Astrocyte (in vitro differentiated cells and primary cell): Measurements from ENCODE around the gene GPC5.

Experiments
- EZH2 ChIP-seq: IDR thresholded peaks from 2 replicates; pipeline ENCODE4 v1.6.1; 2012; ENCODE audit warnings: mild to moderate bottlenecking, low read length, inconsistent platforms; ENCODE audit not compliant: insufficient read depth
- TF ChIP-seq, protein P1 (sequence below): IDR thresholded peaks from 2 replicates; pipeline ENCODE4 v1.5.1; 2011; ENCODE audit warnings: low read depth, mild to moderate bottlenecking, inconsistent platforms, low read length, moderate library complexity; ENCODE audit not compliant: insufficient read depth

DNA sequence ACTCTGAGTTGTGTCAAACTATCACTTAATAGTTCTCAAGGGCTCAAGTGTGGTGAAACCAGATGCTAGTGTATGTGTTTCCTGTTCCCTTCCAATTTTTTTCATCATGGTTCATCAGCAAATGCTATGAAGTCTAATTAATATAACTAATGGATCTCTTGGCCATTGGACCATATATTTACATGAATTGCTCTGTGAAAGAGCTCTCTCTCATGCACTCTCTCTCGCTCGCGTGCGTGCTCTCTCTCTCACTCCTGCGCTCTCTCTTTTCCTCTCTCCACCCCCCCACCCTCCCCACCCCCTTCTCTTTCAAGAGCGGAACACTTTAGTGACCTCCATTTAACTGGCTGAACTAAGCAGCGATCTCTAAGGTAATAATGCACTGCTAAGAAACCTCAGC, 1281.2 kb downstream of the GPC5 start:
- TF ChIP-seq, protein P1, sequence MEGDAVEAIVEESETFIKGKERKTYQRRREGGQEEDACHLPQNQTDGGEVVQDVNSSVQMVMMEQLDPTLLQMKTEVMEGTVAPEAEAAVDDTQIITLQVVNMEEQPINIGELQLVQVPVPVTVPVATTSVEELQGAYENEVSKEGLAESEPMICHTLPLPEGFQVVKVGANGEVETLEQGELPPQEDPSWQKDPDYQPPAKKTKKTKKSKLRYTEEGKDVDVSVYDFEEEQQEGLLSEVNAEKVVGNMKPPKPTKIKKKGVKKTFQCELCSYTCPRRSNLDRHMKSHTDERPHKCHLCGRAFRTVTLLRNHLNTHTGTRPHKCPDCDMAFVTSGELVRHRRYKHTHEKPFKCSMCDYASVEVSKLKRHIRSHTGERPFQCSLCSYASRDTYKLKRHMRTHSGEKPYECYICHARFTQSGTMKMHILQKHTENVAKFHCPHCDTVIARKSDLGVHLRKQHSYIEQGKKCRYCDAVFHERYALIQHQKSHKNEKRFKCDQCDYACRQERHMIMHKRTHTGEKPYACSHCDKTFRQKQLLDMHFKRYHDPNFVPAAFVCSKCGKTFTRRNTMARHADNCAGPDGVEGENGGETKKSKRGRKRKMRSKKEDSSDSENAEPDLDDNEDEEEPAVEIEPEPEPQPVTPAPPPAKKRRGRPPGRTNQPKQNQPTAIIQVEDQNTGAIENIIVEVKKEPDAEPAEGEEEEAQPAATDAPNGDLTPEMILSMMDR = no peak
- no peak for TF ChIP-seq EZH2
